ENCODE results near the gene TM9SF4. TPM values are rescaled to one million over a fixed set of nuclear protein-coding genes. Genes with fewer than 3 reads are reported as not detected.

Gene TM9SF4
- total RNA-seq, 1 experiment from 2014 or later: 54.4 TPM

GRCh38 chr20:32150291-32150848 is 40.9 kb downstream of the TM9SF4 start:
- H3K9me3 ChIP-seq (ENCODE audit: low read depth, low read length, poor library complexity, severe bottlenecking): no peaks in the 10 kb centered on the region
- no peak for DNase-seq (ENCODE audit: low spot score)
- TF ChIP-seq EZH2 (IDR thresholded peaks at IDR 0.05; ENCODE audit: borderline replicate concordance, low read depth, low read length, poor library complexity, severe bottlenecking) (no peak), CTCF (conservative IDR thresholded peaks at IDR 0.05; ENCODE audit: low read depth, low read length) (no peak)
- no peaks in the 10 kb centered on the region for H3K27me3 ChIP-seq (replicated peaks; ENCODE audit: insufficient read depth, low read depth, low read length, poor library complexity)
- peaks cover 47% of the 10 kb centered on the region for H3K36me3 ChIP-seq (ENCODE audit: insufficient read depth, low read length, poor library complexity, severe bottlenecking)
- ChIA-PET CTCF (no interaction called here), POLR2A (ENCODE audit: low non-redundant PET) (no interaction called here)
- H3K4me3 ChIP-seq (ENCODE audit: low read depth, low read length, poor library complexity, severe bottlenecking): no peak overlapping the region
- intact Hi-C loops (cut with micrococcal nuclease; ENCODE audit: unreplicated experiment): no loop called here
- no TSS peak for BruUV-seq (replicated peaks)
- H3K4me1 ChIP-seq (ENCODE audit: insufficient read depth, low read length, poor library complexity, severe bottlenecking): no peaks in the 10 kb centered on the region
- no peak overlapping the region for H3K27ac ChIP-seq (ENCODE audit: low read depth, low read length, poor library complexity, severe bottlenecking)

- intact Hi-C loops (cut with micrococcal nuclease; ENCODE audit: unreplicated experiment): no loop called here
- POLR2A ChIA-PET (ENCODE audit: low non-redundant PET): no interaction called here
- TF ChIP-seq EZH2 (IDR thresholded peaks at IDR 0.05; ENCODE audit: borderline replicate concordance, low read depth, low read length, poor library complexity, severe bottlenecking) (no peak), CTCF (conservative IDR thresholded peaks at IDR 0.05; ENCODE audit: low read depth, low read length) (no peak)
- no peaks in the 10 kb centered on the region for H3K27me3 ChIP-seq (replicated peaks; ENCODE audit: insufficient read depth, low read depth, low read length, poor library complexity)
- no peak for DNase-seq (ENCODE audit: low spot score)
- H3K4me3 ChIP-seq (ENCODE audit: low read depth, low read length, poor library complexity, severe bottlenecking): no peak overlapping the region
- H3K4me1 ChIP-seq (ENCODE audit: insufficient read depth, low read length, poor library complexity, severe bottlenecking): no peaks in the 10 kb centered on the region
- H3K36me3 ChIP-seq (ENCODE audit: insufficient read depth, low read length, poor library complexity, severe bottlenecking): peaks cover 30% of the 10 kb centered on the region
- no TSS peak for BruUV-seq (replicated peaks)
- no peaks in the 10 kb centered on the region for H3K9me3 ChIP-seq (ENCODE audit: low read depth, low read length, poor library complexity, severe bottlenecking)
- CTCF ChIA-PET: no interaction called here
- H3K27ac ChIP-seq (ENCODE audit: low read depth, low read length, poor library complexity, severe bottlenecking): no peak overlapping the region
Observed at GRCh38 chr20:32152421-32153155, 43.1 kb downstream of the TM9SF4 start.

GRCh38 chr20:32153156-32153665 is 43.7 kb downstream of the TM9SF4 start:
- BruUV-seq (replicated peaks): no TSS peak
- CTCF ChIA-PET: no interaction called here
- peaks cover 33% of the 10 kb centered on the region for H3K36me3 ChIP-seq (ENCODE audit: insufficient read depth, low read length, poor library complexity, severe bottlenecking)
- H3K9me3 ChIP-seq (ENCODE audit: low read depth, low read length, poor library complexity, severe bottlenecking): no peaks in the 10 kb centered on the region
- H3K4me3 ChIP-seq (ENCODE audit: low read depth, low read length, poor library complexity, severe bottlenecking): no peak overlapping the region
- POLR2A ChIA-PET (ENCODE audit: low non-redundant PET): no interaction called here
- no peaks in the 10 kb centered on the region for H3K27me3 ChIP-seq (replicated peaks; ENCODE audit: insufficient read depth, low read depth, low read length, poor library complexity)
- intact Hi-C loops (cut with micrococcal nuclease; ENCODE audit: unreplicated experiment): no loop called here
- DNase-seq (ENCODE audit: low spot score): no peak
- no peak overlapping the region for H3K27ac ChIP-seq (ENCODE audit: low read depth, low read length, poor library complexity, severe bottlenecking)
- H3K4me1 ChIP-seq (ENCODE audit: insufficient read depth, low read length, poor library complexity, severe bottlenecking): no peaks in the 10 kb centered on the region
- no peak for TF ChIP-seq EZH2 (IDR thresholded peaks at IDR 0.05; ENCODE audit: borderline replicate concordance, low read depth, low read length, poor library complexity, severe bottlenecking)
- no peak for TF ChIP-seq CTCF (conservative IDR thresholded peaks at IDR 0.05; ENCODE audit: low read depth, low read length)

Data from A673 (cell line).